Activated CD4-positive, CD25-positive, alpha-beta regulatory T cell treated with anti-CD3 and anti-CD28 coated beads, Interleukin-2, amount 50 U/mL, for 72 hours (primary cell): ENCODE measurements around the gene NUP205.
"Not testable (repeated sequence)": the region's sequence is repeated elsewhere in the genome, so short reads cannot be mapped to it uniquely, and the experiment has no call there.

Experiments used
- DNase-seq: peaks from one replicate; pipeline ENCODE4 v3.0.0; 2021

Gene NUP205

GRCh38 chr7:135670179-135670578 is 112.5 kb downstream of the NUP205 start:
- DNase-seq, result no peak

GRCh38 chr7:135672560-135673359 is 115.0 kb downstream of the NUP205 start:
- DNase-seq, result no peak

- DNase-seq, result no peak
Measured at GRCh38 chr7:135673360-135673706, 115.6 kb downstream of the NUP205 start.

GRCh38 chr7:135678612-135679575 is 121.2 kb downstream of the NUP205 start:
- DNase-seq, result no peak

- DNase-seq, result no peak
Measured at GRCh38 chr7:135681762-135682161, 124.0 kb downstream of the NUP205 start.

- DNase-seq, result no peak
Measured at GRCh38 chr7:135682191-135682590, 124.5 kb downstream of the NUP205 start.

- DNase-seq, result no peak
Measured at GRCh38 chr7:135683609-135684008, 125.9 kb downstream of the NUP205 start.

- DNase-seq, result no peak
Measured at GRCh38 chr7:135684136-135684535, 126.4 kb downstream of the NUP205 start.

GRCh38 chr7:135684699-135685098 is 127.0 kb downstream of the NUP205 start:
- DNase-seq, result no peak

GRCh38 chr7:135685306-135686084 is 127.8 kb downstream of the NUP205 start:
- DNase-seq, result no peak

- DNase-seq, result no peak
Measured at GRCh38 chr7:135687466-135687865, 129.7 kb downstream of the NUP205 start.

GRCh38 chr7:135690566-135690965 is 132.8 kb downstream of the NUP205 start:
- no peak for DNase-seq

- DNase-seq, result no peak
Measured at GRCh38 chr7:135692055-135692454, 134.3 kb downstream of the NUP205 start.

GRCh38 chr7:135692606-135693005 is 134.9 kb downstream of the NUP205 start:
- not testable (repeated sequence) for DNase-seq

- DNase-seq, result no peak
Measured at GRCh38 chr7:135693558-135693957, 135.8 kb downstream of the NUP205 start.

GRCh38 chr7:135697276-135698049 is 139.7 kb downstream of the NUP205 start:
- no peak for DNase-seq
